Activated naive CD4-positive, alpha-beta T cell treated with Interleukin-2 at 50 U/mL for 16 hours (primary cell): ENCODE measurements around the gene KERA.

Source experiments
- DNase-seq: peaks from one replicate; pipeline ENCODE4 v3.0.0-alpha.2; 2020

Gene KERA

DNA sequence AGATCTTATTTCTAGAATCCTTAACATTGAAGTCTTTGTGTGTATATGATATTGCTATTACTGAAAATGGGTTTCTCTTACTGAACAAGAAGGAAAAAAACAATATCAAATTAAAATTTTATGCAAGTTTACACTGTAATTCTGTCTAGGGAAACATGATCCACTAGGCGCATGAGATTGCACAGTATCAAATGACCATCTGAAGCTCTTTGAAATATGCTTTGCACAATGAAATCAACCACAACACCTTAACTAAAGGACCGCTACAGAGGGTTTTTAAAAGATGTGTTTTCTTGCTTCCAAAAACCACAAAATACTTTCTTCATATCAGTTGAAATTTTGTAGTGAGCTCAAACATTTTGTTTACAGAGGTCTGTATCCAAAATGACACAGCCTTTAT, 15.1 kb upstream of the KERA start:
- DNase-seq: no peak

DNA sequence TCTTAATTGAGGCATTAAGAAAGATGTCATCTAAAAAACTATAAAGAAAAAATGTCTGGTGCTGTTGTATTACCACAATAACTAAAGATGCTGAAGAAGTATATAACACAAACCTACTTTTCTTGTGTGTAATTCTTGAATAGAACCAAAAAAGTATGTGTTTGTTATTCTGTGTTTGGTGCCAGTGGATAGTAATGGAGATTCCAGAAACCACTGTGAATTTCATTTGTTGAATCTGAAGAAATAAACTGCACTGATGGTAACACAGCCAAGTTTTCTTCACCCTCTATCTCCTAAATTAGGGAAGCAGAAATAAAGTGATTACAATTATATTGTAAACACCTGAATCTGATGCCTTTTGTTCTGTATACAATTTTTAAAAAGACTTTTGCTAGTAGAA, 13.1 kb upstream of the KERA start:
- no peak for DNase-seq

DNA sequence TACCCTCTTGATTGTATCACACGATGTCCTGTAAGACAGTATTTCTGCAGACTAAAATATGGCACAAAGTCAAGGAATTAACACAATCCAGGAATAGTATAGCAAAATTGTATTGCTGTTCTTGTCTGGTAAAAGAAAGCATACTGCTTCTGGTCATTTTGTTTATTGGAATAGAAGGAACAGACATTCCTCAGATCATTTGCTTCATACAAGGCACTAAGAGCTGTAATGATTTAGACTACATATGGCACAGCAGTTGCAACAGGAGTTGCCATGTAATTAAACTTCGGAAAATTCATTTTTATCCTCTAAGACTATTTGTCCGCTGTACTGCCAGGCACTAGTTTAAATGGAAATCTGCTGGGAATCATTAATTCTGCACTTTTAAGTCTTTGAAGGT, 7.6 kb upstream of the KERA start:
- DNase-seq: no peak

GRCh38 chr12:91064640-91065039, 6.8 kb upstream of the KERA start:
- DNase-seq: no peak

GRCh38 chr12:91061091-91061490, 3.3 kb upstream of the KERA start:
- DNase-seq: no peak

GRCh38 chr12:91059211-91059610, 1.4 kb upstream of the KERA start:
- no peak for DNase-seq

GRCh38 chr12:91058786-91059185, 962 bp upstream of the KERA start:
- DNase-seq: no peak

GRCh38 chr12:91056488-91056887, 1.3 kb downstream of the KERA start:
- no peak for DNase-seq

DNA sequence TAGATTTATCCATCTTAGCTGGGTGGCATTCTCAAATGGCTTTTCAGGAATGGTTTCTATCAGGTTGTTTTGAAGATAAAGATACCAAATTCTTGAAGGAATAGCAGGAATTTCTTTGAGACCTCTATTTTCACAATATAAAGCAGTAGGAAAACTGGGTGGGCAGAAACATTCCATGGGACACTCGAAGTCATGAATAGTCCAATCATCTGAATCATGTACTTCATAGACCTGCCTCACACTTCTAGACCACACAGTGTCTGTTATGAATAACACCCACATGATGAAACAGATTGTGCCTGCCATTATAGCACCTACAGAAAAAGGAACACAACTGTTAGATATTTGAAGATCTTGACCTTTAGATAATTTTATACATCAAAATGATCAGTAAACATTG, 1.8 kb downstream of the KERA start:
- DNase-seq: no peak

- DNase-seq: no peak
Measured at GRCh38 chr12:91053951-91054715, 3.7 kb downstream of the KERA start.

GRCh38 chr12:91052026-91052425, 5.8 kb downstream of the KERA start:
- DNase-seq: no peak

DNA sequence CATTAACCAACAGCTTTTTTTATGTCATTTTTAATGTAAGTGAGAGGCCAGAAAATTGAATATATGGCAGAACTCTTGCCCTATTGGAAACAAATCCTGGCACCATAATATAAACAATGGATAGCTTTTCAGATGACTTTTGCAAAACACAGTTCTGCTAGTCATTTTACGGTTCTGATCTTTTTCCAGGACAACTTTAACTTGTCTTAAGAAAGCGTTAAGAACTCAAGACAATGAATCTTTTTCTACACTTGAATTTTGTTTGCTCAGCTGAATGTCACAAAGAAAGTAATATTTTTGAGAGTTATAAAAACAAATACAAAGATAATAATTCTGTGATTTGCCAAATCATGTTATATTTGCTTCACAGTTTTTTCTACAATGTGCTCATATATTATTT, 13.2 kb downstream of the KERA start:
- DNase-seq: no peak

- DNase-seq: no peak
Measured at GRCh38 chr12:91043408-91043807, 14.4 kb downstream of the KERA start.

GRCh38 chr12:91040096-91040755, 17.6 kb downstream of the KERA start:
- DNase-seq: no peak

DNA sequence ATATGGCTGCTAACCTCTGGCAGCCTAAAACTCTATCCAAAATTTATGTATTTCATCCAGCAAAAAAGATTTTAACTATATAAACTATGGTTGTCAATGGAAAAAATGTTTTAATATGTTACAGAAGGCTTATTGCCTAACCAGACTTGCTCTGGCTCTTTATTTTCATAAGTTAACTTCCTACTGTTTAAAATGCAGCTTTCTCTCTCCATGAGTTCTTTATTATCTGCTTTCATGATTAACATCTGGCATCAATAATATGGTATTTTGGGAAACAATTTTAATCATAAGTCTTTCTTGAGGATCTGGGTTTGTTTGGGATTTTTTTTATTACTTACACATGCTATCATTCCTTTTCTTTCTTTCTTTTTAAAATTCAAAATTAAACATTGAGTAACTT, 20.5 kb downstream of the KERA start:
- DNase-seq: no peak

GRCh38 chr12:91033251-91033650, 24.6 kb downstream of the KERA start:
- DNase-seq: no peak

GRCh38 chr12:91023326-91024004, 34.4 kb downstream of the KERA start:
- no peak for DNase-seq

DNA sequence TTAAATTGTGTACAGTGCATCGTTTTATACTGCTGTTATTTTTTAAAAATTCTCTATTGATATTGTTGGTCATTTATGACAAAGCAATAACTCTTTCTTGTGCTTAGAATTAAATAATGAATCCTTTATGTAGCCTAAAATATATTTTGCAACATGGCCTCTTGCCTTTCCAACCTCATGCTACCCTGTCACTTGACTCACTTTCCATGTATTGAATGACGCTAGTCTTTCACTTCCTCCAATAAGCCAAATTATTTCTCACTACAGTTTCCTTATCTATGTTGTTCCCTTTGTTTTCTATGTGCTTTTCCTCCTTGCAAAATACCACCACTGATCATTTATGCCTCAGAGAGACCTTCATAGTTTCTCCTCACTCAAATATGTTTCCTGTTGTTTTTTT, 36.7 kb downstream of the KERA start:
- DNase-seq: no peak

DNA sequence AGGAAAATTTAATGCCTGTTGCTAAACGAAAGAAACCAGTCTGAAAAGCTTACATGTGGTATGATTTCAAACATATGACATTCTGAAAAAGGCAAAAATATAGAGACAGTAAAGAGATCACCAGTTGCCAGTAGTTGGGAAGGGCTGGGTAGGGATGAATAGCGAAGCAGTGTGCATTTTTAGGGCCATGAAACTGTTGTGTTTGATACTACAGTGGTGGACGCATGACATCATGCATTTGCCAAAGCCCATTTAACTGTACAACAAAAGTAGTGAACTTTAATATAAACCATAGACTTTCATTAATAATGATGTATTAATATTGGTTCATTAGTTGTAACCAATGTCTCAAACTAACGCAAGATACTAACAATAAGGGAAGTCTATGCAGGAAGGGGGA, 38.4 kb downstream of the KERA start:
- no peak for DNase-seq

DNA sequence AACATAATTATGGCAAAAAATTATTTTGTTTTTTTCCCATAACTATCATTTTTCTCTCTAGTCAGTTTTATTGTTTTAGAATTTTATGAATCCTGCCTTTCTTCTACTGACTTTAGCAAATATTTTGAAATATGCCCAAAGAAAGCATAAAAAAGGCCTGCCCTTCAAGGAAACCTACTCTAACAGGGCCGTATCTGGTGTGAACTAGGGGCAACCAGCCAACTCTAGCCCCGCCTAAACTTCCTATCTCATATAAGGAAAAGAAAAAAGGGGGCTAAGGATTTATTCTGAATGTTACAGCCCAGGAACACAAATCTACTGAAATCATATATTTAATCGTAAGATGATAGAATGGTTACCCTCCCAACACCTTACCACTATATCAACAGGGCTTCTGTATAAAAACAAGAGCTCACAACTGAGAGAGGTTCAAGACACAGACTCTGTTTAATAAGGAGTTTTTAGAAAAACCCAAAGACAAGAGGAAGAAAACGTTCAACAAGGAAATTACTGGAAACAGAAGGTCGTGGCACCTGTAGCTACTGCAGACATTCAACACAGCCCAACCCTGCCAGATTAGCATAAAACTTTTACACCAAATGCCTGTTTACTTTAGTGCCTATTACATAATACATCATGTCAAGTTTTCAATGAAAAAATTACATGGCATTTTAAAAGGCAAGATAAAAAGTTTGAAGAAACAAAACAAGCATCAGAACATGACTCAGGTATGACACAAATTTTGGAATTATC, 40.1 kb downstream of the KERA start:
- no peak for DNase-seq

- no peak for DNase-seq
Measured at GRCh38 chr12:91017043-91017442, 40.8 kb downstream of the KERA start.

DNA sequence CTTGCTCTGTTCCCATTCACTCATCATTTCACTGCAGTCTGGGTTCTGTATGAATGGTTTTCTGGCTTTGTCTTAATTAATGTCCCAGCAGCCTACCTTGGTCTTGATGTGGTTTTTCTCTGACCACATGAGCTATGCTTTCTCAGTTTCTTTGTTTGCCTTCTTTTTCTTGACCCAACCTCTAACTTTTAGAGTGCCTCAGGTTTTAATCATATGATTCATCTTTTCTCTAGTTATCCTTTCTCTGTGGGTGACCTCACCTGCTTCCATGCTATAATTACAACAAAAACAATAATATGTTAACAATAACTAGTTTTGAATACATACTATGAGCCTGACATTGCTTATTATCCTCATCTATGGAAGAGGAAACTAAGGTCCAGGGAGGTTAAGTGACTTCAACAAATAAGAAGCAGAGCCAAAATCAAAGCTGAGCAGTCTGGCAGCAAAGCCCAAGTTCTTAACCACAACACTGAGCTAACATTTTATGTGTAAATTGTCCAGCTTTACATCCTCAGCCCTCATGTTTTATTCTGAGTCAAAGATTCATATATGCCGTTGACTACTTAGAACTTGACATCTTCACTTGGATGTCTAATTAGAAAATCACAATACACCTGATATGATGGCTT, 48.4 kb downstream of the KERA start:
- DNase-seq: no peak
